ENCODE results near the gene TFEB.

GRCh38 chr6:41713650-41714291 lies 21.6 kb downstream of the TFEB start:
- TF ChIP-seq EZH2 (IDR thresholded peaks at IDR 0.05; ENCODE audit: low read length): no peak
- TF ChIP-seq, protein P1, sequence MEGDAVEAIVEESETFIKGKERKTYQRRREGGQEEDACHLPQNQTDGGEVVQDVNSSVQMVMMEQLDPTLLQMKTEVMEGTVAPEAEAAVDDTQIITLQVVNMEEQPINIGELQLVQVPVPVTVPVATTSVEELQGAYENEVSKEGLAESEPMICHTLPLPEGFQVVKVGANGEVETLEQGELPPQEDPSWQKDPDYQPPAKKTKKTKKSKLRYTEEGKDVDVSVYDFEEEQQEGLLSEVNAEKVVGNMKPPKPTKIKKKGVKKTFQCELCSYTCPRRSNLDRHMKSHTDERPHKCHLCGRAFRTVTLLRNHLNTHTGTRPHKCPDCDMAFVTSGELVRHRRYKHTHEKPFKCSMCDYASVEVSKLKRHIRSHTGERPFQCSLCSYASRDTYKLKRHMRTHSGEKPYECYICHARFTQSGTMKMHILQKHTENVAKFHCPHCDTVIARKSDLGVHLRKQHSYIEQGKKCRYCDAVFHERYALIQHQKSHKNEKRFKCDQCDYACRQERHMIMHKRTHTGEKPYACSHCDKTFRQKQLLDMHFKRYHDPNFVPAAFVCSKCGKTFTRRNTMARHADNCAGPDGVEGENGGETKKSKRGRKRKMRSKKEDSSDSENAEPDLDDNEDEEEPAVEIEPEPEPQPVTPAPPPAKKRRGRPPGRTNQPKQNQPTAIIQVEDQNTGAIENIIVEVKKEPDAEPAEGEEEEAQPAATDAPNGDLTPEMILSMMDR (optimal IDR thresholded peaks at IDR 0.05 in 1 of 3, IDR thresholded peaks at IDR 0.05 in 1 of 3, conservative IDR thresholded peaks at IDR 0.05 in 1 of 3; ENCODE audit: extremely low read depth in 1 of 3, insufficient read depth in 2 of 3, low read length in 3 of 3): no peak
